Germinal center (tissue), 1 donor: Measurements from ENCODE around the gene UTP18.
"Not testable (repeated sequence)": the region's sequence is repeated elsewhere in the genome, so short reads cannot be mapped to it uniquely, and the experiment has no call there.

ENCODE experiments used
- DNase-seq: peaks from one replicate; pipeline ENCODE4 v3.0.0; 2012; ENCODE audit warnings: mixed read lengths, low spot score

UTP18 gene

DNA sequence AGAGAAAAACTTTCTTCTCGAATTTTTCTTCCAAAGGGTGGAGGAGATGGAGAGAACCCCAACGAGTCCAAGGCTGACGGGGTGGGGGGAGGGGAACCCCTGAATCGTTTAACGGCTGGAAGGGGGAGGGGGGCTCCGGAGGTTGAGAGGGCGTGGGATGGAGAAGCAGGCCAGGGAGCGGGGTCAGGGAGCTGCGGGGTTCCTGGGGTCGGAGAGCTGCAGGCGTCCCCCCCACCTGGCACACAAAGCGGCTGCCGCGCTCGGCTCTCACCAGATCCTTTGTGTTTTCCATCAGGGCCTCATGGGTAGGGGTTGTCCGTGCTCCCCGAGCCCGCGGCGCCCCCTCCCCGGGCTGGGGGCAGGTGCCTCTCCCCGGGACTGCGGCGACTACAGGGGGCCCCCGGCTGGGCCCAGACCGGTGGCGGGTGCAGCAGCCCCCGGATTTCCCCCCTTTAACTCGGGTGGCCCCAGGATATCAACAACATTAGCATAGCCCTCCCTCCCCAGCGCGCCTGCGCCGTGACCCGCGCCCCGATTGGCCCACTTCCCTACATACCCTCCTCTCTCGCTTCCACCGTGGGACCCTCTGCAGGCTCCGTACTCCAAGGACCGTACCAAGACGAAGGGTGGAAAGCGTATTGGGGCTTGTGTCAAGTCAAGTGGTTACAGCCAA, 646 bp upstream of the UTP18 start, which contains the start of gene MBTD1:
MBTD1 (minus strand) TSS at position 486 of the 673 bp plus-strand sequence. CDS start 34,888 bp downstream, outside the sequence.
- DNase-seq: peak; percentile 98

DNA sequence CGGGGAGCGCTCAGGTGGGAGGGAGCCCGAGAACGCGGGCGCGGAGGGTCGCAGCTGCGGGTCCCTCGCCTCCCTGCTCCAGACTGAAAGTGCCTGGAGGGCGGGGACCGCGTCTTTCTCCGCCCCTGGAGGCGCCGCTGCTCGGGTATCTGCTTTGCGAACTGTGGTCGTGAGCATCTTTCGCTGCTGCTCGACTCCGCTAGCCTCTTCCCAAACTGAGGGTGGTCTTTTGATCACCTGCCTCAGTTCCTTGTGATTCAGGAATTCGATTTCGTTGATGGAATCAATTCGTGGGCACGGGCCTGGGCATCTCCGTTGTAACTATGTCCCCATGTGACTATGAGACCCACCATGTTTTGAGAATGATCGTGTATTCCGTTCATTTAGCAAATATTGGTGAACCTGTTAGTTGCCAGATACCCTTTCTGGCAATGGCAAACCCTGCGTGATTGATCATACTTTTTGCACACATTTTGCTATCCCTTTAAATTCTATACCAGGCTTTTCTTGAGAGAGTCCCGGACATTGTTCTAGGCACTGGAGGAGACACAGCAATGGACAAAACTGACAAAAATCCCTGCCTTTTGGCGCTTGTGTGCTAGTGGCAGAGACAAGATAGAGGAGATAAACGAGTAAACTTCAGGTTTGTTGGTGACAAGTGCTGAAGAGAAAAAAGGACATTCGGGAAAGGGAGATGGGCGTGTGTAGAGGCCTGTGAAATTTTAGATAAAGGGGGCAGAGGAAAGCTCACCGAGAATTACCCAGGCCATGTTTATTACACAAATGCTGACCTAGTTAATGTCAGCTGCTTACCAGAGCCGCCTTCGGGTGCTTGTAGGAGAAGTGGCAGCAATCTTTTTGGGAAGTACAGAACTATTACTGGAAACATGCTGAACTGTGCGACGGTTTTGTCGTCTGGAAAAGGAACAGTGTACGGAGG, 948 bp downstream of the UTP18 start:
- no peak for DNase-seq

DNA sequence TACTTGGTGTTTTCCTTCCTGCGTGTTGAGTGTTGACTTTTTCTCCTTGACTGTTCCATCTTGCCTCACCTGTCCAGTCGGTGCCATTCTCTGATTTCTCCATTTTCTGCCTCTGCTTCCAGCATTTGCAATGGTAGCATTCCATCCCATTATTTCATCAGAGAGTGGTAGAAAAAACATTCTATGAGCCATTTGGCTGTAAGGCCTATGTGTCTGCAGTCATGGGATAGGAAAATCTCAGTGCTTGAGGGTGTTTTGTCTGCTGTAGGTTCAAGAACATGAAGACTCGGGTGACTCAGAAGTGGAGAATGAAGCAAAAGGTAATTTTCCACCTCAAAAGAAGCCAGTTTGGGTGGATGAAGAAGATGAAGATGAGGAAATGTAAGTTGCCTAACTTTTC, 2.7 kb downstream of the UTP18 start:
- no peak for DNase-seq

DNA sequence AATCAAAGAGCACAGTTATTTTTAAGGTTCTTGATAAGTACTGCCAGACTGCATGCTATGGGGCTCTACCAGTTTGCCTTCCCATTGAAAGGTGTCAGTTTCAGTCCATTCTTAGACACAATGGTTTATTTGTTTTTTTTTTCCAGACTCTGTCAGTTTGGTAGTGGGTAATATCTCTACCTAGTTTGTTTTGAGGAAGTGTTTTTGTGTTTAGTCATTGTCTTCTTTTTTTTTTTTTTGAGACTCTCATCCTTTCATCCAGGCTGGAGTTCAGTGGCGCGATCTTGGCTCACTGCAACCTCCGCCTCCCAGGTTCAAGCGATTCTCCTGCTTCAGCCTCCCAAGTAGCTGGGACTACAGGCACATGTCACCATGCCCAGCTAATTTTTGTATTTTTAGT, 4.1 kb downstream of the UTP18 start:
- DNase-seq: not testable (repeated sequence)

DNA sequence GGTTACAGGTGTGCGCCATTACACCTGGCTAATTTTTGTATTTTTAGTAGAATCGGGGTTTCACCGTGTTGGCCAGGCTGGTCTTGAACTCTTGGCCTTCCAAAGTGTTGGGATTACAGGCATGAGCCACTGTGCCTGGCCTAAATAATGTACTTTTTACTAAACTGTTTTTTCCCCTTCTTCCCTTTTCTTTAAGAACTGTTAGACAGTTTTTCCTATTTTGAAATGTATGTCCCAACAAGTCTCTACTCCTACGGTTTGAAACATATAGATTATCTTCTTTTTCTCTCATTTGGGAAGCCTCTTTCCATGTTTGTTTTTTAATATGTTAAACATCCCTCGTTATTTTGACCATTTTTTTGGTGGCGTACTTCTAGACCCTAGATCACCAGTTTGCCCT, 9.6 kb downstream of the UTP18 start:
- DNase-seq: no peak

DNA sequence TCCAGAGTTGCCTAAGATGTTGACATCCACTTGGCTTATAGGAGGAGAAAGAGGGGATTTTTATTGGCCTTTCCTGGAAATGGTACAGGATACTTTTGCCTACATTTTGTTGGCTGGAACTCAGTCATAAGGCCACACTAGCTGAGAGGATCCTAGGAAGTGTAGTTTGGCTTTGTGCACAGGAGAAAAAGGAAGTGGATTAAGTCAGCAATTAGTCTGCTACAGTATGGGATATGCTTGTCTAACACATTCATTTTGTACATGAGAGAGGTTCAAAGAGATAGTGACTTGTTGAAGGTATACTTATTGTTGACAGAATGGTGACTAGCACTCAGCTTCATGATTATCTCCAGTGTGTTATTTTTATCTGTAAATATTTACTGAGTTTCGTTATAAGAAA, 10.3 kb downstream of the UTP18 start:
- no peak for DNase-seq

DNA sequence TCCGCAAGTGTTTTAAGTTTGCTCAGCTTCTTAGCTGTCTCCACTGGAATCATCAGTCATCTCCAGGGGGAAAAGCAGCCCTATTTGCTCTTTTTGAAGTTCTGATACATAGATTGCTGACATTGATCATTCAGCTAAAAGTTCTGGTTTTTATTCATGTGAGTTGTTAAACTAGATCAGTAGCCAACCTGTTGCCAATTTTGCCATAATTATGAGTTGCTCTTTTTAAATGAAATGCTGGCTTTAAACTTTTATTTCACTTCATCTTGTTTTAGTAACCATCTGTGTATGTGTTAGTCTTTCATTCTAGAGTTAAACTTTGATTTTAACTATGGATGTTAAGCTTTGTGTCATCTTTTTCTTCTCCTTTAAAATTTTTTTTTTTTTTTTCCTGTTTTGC, 12.5 kb downstream of the UTP18 start:
- no peak for DNase-seq

DNA sequence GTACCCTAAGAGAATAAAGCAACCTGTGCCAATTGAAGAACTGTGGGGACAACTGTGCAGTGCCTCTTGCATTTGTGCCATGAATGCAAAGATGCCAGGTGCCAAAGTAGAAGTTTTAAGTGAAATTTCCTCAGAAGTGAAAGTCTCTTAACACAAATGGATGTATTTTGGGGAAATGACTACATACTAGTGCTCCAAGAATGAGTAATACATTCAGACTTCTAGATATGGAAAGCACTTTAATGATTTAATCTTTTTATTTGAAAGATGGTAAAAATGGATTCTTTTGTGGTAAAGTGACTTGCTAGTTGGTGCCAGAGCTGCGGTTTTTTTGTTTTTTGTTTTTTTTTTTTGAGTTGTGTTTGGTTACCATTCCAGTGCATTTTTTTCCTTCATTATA, 15.0 kb downstream of the UTP18 start:
- no peak for DNase-seq

DNA sequence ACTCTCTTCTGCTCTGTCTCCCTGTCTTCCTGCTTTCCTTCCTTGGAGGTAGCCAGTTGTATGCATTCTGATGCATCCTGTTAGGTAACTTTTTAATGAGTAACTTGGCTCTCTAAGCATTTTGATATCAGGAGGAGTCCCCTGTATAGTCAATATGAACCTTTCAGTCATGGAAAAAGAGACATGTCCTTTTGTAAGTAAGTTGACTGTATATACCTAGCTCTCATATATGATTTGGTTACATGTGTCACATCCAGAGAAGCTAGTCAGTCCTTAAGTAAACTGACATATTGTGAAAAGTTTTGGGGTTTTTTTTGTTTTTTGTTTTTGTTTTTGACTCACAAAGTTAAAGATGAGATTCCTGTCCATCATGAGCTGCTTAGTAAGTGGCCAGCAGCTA, 18.8 kb downstream of the UTP18 start:
- DNase-seq: no peak

DNA sequence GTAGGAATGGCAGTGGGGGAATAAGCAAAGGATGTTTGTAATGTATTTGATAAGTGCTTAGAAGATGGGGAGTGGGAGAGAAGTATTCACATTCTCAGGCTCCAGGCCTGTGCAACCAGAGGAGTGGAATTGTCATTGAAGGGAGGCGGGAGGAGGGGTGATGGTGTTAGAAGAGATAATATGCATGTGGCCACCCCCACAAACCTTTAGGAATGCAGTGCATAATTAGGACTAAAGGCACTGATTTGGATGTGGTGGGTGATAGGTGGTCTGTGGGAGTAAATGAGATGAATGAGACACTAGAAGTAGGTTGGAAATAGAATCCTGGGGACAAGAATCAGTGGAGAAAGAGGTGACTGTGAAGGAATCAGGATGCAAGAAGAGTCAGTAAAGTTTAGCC, 27.1 kb downstream of the UTP18 start:
- DNase-seq: no peak

DNA sequence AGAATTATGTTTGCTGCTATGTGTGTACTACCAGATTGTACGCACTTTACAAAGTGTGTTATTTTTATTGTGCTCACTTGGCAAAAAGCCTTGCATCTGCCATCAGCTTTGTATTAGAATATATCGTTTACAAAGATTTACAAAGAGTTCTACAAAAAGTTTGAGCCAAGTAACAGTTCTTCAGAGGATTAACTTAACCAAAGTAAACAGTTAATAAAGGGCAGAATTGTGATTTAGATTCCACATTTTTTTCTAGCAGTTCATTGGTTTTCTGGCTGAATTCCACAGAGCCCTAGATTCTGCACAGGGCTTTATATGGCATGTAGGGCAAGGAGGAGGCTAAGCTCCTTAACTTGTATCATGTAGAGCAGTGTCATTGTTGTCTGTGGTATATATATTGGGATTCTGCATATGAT, 29.4 kb downstream of the UTP18 start:
- no peak for DNase-seq

DNA sequence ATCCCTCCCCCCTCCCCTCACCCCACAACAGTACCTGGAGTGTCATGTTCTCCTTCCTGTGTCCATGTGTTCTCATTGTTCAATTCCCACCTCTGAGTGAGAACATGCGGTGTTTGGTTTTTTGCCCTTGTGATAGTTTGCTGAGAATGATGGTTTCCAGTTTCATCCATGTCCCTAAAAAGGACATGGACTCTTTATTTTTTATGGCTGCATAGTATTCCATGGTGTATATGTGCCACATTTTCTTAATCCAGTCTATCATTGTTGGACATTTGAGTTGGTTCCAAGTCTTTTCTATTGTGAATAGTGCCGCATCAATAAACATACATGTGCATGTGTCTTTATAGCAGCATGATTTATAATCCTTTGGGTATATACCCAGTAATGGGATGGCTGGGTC, 34.0 kb downstream of the UTP18 start:
- DNase-seq: not testable (repeated sequence)

DNA sequence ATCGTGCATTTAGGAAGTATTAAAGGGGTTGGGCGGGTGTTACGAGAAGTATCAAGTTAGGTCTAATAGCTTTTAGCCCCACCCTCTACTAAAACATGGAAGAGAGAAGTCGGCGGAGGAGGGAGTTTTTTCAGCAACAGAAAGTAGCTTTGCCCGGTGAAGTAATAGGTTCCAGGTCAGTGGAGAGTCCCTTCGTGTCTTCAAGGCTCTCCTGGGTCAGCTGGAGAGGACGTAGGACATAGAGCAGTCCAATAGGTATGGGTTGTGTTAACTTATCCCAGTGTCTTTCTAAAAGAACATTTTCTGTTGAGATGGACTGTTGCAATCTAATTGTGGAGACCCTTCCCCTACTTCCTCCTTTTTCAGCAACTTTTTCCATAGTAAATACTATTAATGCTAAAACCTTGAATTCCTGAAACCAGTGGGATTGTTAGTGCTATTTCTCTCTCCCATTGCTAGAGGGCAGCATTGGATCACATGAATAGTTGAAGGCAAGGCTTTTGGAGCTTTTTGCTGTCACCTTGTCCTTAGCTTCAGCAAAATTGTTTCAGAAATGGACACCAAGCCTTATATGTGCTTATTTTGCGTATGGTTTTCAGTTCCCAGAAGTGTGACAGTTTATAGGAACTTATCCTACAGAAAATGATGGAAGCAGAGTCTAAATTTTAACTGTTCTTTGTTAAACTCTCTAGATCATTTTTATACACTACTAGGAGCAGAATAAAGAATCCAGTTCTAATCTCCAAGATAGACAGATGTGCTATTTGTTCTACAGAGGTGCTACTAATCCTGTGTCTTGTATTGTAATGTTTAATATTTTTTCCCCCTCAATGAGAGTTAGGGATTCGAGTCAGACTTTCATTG, 38.4 kb downstream of the UTP18 start:
- peak; percentile 16 for DNase-seq

DNA sequence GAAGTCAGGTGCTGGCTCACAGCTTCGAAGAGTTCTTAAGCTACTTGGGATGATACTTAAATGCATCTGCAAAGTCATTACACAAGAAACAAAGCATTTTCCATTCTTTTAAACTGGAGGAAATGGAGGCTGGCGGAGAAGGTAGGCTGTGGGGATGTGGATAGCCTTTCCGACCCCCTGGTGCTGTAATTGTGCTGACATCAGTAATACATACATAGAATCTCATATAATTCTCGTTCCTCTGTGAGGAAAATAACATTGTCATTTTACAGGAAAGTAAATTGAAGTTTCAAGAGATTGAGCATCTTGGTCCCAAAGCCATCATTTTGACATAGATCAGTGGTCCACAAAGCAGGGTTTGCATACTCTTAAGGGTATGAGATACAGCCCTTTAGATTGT, 39.5 kb downstream of the UTP18 start:
- no peak for DNase-seq

DNA sequence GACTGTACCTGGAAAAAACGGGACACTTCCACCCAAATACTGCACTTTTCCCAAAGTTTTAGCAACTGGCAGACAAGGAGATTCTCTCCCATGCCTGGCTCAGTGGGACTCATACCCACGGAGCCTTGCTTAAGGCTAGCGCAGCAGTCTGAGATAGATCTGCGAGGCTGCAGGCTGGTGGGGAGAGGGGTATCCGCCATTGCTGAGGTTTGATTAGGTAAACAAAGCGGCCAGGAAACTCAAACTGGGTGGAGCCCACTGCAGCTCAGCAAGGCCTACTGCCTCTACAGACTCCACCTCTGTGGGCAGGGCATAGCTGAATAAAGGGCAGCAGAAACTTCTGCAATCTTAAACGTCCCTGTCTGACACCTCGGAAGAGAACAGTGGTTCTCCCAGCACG, 44.8 kb downstream of the UTP18 start:
- no peak for DNase-seq

DNA sequence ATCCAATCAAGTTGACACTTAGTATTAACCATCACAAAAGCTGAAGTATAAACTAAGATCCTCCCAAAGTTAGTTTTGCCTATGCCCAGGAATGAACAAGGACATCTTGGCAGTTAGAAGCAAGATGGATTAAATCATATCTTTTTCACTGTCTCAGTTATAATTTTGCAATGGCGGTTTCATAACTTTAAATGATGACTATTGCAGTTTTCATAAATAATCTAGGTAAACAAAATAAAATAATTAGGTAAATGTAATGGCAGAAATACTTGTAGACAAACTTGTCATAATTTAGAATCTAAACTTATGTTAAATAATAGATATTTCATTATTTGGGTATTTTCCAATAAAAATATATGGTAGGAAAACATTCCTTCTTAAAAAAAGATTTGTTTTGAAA, 51.7 kb downstream of the UTP18 start:
- not testable (repeated sequence) for DNase-seq

DNA sequence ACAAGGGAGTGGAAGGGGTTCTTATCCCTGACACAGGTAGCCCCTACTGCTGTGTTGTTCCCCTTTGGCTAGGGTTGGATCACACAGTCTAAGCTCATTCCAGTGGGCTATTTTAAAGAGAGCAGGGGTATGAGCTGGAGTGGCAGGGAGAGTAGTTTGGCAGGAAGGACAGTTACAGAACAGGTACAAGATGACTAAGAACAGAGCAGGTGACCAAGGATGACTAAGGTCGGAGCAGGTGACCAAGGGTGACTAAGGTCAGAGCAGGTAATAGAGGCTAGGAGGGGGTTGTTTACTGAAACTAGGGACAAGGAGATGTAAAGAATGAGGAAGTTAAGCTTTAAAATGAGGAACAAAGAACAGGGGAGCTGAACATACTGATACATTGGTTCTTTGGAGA, 58.8 kb downstream of the UTP18 start:
- no peak for DNase-seq

DNA sequence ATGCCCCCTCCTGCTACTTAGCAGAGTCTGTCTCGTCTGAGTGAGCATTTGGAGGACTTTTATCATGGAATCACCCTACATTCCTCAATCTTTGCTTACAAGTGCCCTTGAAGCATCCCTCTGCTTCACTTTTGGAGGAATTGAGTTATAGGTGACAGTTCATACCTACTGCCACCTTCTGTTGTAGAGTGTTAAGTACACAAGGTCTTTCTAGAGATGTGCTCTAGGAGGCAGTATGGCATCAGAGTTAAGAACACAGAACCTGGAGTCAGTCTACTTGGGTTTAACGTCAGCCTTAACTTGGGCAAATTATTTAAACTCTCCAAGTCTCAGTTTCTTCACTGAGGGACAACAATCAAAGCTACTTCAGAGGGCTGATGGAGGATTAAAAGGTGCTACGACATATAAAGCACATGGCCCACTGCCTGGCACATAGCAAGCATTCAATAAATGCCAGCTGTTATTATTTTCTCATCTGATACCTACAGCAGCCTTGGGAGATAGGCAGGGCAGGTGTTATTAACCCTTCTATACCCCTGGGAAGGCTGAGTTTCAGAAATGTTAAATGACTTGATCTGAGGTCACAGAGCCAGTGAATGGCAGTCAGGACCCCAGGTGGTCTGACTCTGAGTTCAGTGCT, 62.2 kb downstream of the UTP18 start:
- peak; percentile 18 for DNase-seq

DNA sequence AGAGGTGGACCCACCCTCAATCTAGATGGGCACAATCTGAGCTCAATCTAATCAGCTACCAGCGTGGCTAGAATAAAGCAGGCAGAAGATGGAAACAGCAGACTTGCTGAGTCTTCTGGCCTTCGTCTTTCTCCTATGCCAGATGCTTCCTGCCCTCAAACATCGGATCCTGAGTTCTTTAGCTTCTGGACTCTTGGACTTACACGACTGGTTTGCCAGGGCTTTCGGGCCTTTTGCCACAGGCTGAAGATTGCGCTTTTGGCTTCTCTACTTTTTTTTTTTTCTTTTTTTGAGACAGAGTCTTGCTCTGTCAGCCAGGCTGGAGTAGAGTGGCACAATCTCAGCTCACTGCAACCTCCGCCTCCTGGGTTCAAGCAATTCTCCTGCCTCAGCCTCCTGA, 65.1 kb downstream of the UTP18 start:
- no peak for DNase-seq

DNA sequence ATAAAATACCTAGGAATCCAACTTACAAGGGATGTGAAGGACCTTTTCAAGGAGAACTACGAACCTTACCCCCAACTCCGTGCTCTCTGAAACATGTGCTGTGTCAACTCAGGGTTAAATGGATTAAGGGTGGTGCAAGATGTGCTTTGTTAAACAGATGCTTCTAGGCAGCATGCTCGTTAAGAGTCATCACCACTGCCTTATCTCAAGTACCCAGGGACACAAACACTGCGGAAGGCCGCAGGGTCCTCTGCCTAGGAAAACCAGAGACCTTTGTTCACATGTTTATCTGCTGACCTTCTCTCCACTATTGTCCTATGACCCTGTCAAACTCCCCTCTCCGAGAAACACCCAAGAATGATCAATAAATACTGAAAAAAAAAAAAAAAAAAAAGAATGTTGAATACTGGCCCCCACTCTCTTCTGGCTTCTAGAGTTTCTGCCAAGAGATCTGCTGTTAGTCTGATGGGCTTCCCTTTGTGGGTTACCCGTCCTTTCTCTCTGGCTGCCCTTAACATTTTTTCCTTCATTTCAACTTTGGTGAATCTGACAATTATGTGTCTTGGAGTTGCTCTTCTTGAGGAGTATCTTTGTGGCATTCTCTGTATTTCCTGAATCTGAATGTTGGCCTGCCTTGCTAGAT, 70.6 kb downstream of the UTP18 start:
- not testable (repeated sequence) for DNase-seq

DNA sequence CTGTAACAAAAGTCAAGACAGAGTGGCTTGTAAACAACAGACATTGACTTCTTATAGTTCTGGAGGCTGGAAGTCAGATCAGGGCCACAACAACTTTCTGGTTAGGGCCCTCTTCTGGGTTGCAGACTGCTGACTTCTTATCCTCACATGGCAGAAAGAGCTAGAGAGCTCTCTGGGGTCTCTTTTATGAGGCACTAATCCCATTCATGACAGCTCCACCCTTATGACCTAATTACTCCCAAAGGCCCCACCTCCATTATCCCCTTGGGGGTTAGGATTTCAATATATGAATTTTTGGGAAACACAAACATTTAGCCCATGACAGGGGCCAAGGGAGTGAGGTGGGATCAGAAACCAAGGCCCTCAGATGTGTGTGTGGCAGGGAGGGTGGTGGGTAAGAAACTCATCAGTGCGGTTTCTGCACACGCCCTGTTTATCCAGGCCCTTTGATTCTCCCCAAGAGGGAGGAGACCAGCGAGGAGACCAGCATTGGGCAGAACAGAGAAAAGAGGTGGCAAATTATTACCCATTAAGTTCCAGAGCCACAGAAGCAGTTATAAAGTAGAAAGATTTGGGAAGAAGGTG, 74.8 kb downstream of the UTP18 start:
- no peak for DNase-seq
